HG03095 (cell line): Measurements from ENCODE around the gene EI24.

Experiments used
- ATAC-seq: cut with Tn5 transposase; IDR thresholded peaks from one replicate; pipeline ENCODE4 v1.9.1; 2021; ENCODE audit warnings: moderate library complexity; ENCODE audit not compliant: unreplicated experiment

Gene EI24

DNA sequence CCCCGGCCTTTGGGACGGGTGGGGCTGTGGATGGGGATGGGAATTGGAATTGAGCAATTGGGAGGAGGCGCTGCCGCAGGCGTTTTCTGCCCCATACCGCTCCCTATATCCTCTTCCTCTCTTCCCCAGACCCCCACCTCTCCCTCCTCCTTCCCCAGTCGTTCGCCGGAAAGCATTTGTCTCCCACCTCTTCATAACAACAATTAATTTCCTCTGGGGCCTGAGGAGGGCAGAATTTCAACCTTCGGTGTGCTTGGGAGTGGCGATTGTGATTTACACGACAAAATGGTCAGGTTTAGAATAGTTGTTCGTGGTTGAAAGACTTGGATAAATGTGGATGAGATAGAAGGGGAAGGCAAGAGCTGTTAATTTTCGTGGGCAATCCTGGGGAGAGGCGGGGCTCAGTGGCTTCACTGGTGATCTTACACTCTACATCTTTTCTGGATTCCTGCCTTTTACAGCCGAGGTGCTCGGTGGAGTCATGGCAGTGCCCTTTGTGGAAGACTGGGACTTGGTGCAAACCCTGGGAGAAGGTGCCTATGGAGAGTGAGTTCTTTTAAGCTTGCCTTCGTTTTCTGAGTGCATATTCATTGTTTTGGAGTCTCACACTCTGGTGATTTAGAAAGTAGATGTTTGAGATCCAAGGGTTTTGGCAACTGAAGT is 57.1 kb downstream of the EI24 start:
- ATAC-seq, result peak; percentile 34

DNA sequence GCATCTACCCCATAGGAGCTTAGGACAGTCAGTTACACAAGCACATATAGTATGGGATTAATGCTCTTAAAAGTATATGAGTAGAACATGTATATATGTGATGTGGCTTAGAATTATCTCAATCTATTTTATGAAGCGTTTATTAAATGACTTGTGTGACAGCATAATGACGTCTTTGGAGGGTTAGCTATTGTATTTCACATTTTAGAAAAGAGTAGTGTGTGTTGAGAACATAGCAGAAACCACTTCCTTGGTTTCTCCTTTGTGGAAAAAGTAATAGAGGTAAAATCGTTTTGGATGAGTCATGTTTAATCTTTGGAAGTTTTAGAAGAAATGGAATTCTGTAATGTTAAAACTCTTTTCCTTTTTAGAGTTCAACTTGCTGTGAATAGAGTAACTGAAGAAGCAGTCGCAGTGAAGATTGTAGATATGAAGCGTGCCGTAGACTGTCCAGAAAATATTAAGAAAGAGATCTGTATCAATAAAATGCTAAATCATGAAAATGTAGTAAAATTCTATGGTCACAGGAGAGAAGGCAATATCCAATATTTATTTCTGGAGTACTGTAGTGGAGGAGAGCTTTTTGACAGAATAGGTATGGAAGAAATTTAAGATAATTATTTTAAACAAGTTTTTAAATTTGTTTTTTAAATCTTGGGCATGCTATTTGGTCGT is 58.1 kb downstream of the EI24 start:
- ATAC-seq, result no peak
